Amygdala (tissue), 56 donors: ENCODE measurements around the gene SLC6A5.

Experiments
- DNase-seq, 56 donors: peaks; one replicate each; lab custom pipeline; 2025; lab: John Stamatoyannopoulos, UW

SLC6A5 gene

GRCh38 chr11:20618083-20618482 is 18.7 kb downstream of the SLC6A5 start:
- peak in 5 of 56 donors; percentile 12 to 23 (median 21) for DNase-seq

- DNase-seq = no peak
These were observed 21.6 kb downstream of the SLC6A5 start for GRCh38 chr11:20620988-20621387.

- DNase-seq = no peak
These were observed 22.3 kb downstream of the SLC6A5 start for GRCh38 chr11:20621679-20622078.

GRCh38 chr11:20623252-20623651 is 23.8 kb downstream of the SLC6A5 start:
- DNase-seq = no peak

- DNase-seq = no peak
These were observed 26.9 kb downstream of the SLC6A5 start for GRCh38 chr11:20626279-20626678.

GRCh38 chr11:20627026-20627425 is 27.6 kb downstream of the SLC6A5 start:
- no peak for DNase-seq

GRCh38 chr11:20627701-20628100 is 28.3 kb downstream of the SLC6A5 start:
- no peak for DNase-seq

GRCh38 chr11:20631519-20632168 is 32.2 kb downstream of the SLC6A5 start:
- no peak for DNase-seq

GRCh38 chr11:20632169-20632532 is 32.7 kb downstream of the SLC6A5 start:
- DNase-seq = no peak

GRCh38 chr11:20634044-20634443 is 34.6 kb downstream of the SLC6A5 start:
- no peak for DNase-seq

- DNase-seq = no peak
These were observed 35.4 kb downstream of the SLC6A5 start for GRCh38 chr11:20634781-20635180.

GRCh38 chr11:20638074-20638473 is 38.7 kb downstream of the SLC6A5 start:
- DNase-seq = no peak

GRCh38 chr11:20639688-20640087 is 40.3 kb downstream of the SLC6A5 start:
- DNase-seq = no peak

- DNase-seq = no peak
These were observed 41.0 kb downstream of the SLC6A5 start for GRCh38 chr11:20640401-20640800.

- no peak for DNase-seq
These were observed 45.0 kb downstream of the SLC6A5 start for GRCh38 chr11:20644360-20644759.

- DNase-seq = peak in 17 of 56 donors; percentile 5 to 83 (median 25)
These were observed 48.7 kb downstream of the SLC6A5 start for GRCh38 chr11:20647976-20648565.

- DNase-seq = no peak
These were observed 52.9 kb downstream of the SLC6A5 start for GRCh38 chr11:20652150-20652806.

GRCh38 chr11:20654038-20654437 is 54.6 kb downstream of the SLC6A5 start:
- DNase-seq = no peak

GRCh38 chr11:20656901-20657300 is 57.5 kb downstream of the SLC6A5 start:
- DNase-seq = peak in 1 of 56 donors; percentile 11

GRCh38 chr11:20658135-20658534 is 58.7 kb downstream of the SLC6A5 start:
- no peak for DNase-seq

GRCh38 chr11:20661445-20661844 is 62.0 kb downstream of the SLC6A5 start:
- DNase-seq = no peak

- no peak for DNase-seq
These were observed 62.4 kb downstream of the SLC6A5 start for GRCh38 chr11:20661850-20662249.
